GM23338 (cell line): ENCODE data around the gene TFAP2E.

Experiments used
- CREB1 ChIP-seq: fragments of 250-450 bp; sonication (Bioruptor Pico); IDR thresholded peaks from 2 replicates; pipeline ENCODE4 v1.5.0; 2020; ENCODE audit warnings: low read depth, mild to moderate bottlenecking, moderate library complexity
- EZH2 ChIP-seq: fragments of 200-600 bp; sonication (generic); IDR thresholded peaks from one replicate; pipeline ENCODE4 v1.8.0; 2017; ENCODE audit warnings: antibody characterized with exemption, mild to moderate bottlenecking, low read depth; ENCODE audit not compliant: unreplicated experiment
- EZH2phosphoT487 ChIP-seq: fragments of 200-600 bp; sonication (generic); IDR thresholded peaks from one replicate; pipeline ENCODE4 v1.8.1; 2018; ENCODE audit warnings: antibody characterized with exemption; ENCODE audit not compliant: unreplicated experiment
- JUNB ChIP-seq: IDR thresholded peaks from one replicate; pipeline ENCODE4 v1.6.1; 2016; ENCODE audit warnings: antibody characterized with exemption; ENCODE audit not compliant: unreplicated experiment
- NANOG ChIP-seq: IDR thresholded peaks from 2 replicates; pipeline ENCODE4 v1.6.1; 2016; ENCODE audit warnings: antibody characterized with exemption, borderline replicate concordance
- POLR2AphosphoS5 ChIP-seq: IDR thresholded peaks from 2 replicates; pipeline ENCODE4 v1.6.1; 2016; ENCODE audit warnings: antibody characterized with exemption, low read depth
- STAT1 ChIP-seq: IDR thresholded peaks from one replicate; pipeline ENCODE4 v1.6.1; 2016; ENCODE audit warnings: antibody characterized with exemption; ENCODE audit not compliant: unreplicated experiment
- ZNF331 ChIP-seq: fragments of 250-450 bp; sonication (Bioruptor Pico); IDR thresholded peaks from 2 replicates; pipeline ENCODE4 v1.5.0; 2020; ENCODE audit warnings: low read depth, mild to moderate bottlenecking, moderate library complexity
- TF ChIP-seq, protein P1 (sequence below), 2 experiments: fragments of 200-600 bp in 1 of 2; sonication (generic) in 1 of 2; conservative IDR thresholded peaks; 2 replicates each; pipeline versions ENCODE4 v1.5.1 to v1.6.1; 2016 to 2017; ENCODE audit warnings: antibody characterized with exemption in 2 of 2, low read depth in 2 of 2, mild to moderate bottlenecking in 2 of 2, moderate library complexity in 1 of 2
- TF ChIP-seq, protein P2 (sequence below): IDR thresholded peaks from one replicate; pipeline ENCODE4 v1.6.1; 2018; ENCODE audit warnings: antibody characterized with exemption; ENCODE audit not compliant: unreplicated experiment
- TF ChIP-seq, protein P3 (sequence below): IDR thresholded peaks from 2 replicates; pipeline ENCODE4 v1.6.1; 2016; ENCODE audit warnings: antibody characterized with exemption

DNA sequence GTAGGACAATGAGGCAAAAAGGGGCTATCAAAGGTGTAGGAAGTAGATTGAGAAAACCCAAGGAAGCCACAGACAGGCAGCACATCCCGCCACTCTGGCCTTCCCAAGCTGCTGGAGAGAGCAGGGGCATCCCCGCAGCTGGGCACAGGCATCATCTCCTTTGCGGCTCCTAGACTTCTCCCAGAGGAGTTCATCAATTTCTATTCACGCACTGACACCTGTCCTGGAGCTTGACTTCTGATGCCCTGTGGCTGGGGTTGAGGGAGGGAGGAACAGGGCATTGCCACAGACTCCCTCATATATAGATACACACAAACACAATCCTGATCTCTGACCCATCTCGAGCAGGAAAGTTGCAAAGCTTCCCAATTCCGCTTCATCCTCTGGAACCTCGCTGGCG, 1.9 kb upstream of the TFAP2E start:
- TF ChIP-seq, protein P1, sequence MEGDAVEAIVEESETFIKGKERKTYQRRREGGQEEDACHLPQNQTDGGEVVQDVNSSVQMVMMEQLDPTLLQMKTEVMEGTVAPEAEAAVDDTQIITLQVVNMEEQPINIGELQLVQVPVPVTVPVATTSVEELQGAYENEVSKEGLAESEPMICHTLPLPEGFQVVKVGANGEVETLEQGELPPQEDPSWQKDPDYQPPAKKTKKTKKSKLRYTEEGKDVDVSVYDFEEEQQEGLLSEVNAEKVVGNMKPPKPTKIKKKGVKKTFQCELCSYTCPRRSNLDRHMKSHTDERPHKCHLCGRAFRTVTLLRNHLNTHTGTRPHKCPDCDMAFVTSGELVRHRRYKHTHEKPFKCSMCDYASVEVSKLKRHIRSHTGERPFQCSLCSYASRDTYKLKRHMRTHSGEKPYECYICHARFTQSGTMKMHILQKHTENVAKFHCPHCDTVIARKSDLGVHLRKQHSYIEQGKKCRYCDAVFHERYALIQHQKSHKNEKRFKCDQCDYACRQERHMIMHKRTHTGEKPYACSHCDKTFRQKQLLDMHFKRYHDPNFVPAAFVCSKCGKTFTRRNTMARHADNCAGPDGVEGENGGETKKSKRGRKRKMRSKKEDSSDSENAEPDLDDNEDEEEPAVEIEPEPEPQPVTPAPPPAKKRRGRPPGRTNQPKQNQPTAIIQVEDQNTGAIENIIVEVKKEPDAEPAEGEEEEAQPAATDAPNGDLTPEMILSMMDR (conservative IDR thresholded peaks at IDR 0.05; ENCODE audit: low read depth in 2 of 2): no peak
- TF ChIP-seq POLR2AphosphoS5: no peak
- no peak for TF ChIP-seq JUNB
- TF ChIP-seq, protein P2, sequence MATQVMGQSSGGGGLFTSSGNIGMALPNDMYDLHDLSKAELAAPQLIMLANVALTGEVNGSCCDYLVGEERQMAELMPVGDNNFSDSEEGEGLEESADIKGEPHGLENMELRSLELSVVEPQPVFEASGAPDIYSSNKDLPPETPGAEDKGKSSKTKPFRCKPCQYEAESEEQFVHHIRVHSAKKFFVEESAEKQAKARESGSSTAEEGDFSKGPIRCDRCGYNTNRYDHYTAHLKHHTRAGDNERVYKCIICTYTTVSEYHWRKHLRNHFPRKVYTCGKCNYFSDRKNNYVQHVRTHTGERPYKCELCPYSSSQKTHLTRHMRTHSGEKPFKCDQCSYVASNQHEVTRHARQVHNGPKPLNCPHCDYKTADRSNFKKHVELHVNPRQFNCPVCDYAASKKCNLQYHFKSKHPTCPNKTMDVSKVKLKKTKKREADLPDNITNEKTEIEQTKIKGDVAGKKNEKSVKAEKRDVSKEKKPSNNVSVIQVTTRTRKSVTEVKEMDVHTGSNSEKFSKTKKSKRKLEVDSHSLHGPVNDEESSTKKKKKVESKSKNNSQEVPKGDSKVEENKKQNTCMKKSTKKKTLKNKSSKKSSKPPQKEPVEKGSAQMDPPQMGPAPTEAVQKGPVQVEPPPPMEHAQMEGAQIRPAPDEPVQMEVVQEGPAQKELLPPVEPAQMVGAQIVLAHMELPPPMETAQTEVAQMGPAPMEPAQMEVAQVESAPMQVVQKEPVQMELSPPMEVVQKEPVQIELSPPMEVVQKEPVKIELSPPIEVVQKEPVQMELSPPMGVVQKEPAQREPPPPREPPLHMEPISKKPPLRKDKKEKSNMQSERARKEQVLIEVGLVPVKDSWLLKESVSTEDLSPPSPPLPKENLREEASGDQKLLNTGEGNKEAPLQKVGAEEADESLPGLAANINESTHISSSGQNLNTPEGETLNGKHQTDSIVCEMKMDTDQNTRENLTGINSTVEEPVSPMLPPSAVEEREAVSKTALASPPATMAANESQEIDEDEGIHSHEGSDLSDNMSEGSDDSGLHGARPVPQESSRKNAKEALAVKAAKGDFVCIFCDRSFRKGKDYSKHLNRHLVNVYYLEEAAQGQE: no peak
- no peak for TF ChIP-seq STAT1
- no peak for TF ChIP-seq NANOG
- TF ChIP-seq EZH2phosphoT487: no peak
- TF ChIP-seq, protein P3, sequence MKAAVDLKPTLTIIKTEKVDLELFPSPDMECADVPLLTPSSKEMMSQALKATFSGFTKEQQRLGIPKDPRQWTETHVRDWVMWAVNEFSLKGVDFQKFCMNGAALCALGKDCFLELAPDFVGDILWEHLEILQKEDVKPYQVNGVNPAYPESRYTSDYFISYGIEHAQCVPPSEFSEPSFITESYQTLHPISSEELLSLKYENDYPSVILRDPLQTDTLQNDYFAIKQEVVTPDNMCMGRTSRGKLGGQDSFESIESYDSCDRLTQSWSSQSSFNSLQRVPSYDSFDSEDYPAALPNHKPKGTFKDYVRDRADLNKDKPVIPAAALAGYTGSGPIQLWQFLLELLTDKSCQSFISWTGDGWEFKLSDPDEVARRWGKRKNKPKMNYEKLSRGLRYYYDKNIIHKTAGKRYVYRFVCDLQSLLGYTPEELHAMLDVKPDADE: no peak
- no peak for TF ChIP-seq CREB1 (CRISPR knock-in tag)
- TF ChIP-seq EZH2: no peak
- no peak for TF ChIP-seq ZNF331 (CRISPR knock-in tag)
